K562 (cell line): ENCODE results near the gene DLG4. TPM values are rescaled to one million over a fixed set of nuclear protein-coding genes. Genes with fewer than 3 reads are reported as not detected.

Experiments used
- ATF2 ChIP-seq: sonication (generic); formaldehyde crosslinking; IDR thresholded peaks from 2 replicates; pipeline ENCODE4 v1.8.1; 2022; ENCODE audit warnings: missing genetic modification reagents
- BRD4 ChIP-seq: fragments of 200-600 bp; sonication (generic); IDR thresholded peaks from 2 replicates; pipeline ENCODE4 v1.6.1; 2017; ENCODE audit warnings: inconsistent platforms
- CBX1 ChIP-seq: sonication (generic); IDR thresholded peaks from 2 replicates; pipeline ENCODE4 v1.6.1; 2016; ENCODE audit warnings: antibody characterized with exemption, low read depth, mild to moderate bottlenecking
- ETV5 ChIP-seq: sonication (generic); formaldehyde crosslinking; IDR thresholded peaks from 2 replicates; pipeline ENCODE4 v1.4.0; 2020; ENCODE audit warnings: low read depth, mild to moderate bottlenecking, missing genetic modification reagents
- EZH2 ChIP-seq: IDR thresholded peaks from 2 replicates; pipeline ENCODE4 v1.6.1; 2012; ENCODE audit warnings: low read depth, mild to moderate bottlenecking, inconsistent platforms, low read length, borderline replicate concordance
- FOXK2 ChIP-seq, 2 experiments: fragments of 450-650 bp; IDR thresholded peaks in 1 of 2; conservative IDR thresholded peaks in 1 of 2; 2 replicates each; pipeline ENCODE4 v1.6.1; 2016; ENCODE audit warnings: low read depth in 2 of 2, mild to moderate bottlenecking in 1 of 2
- HLTF ChIP-seq: fragments of 450-650 bp; IDR thresholded peaks from 2 replicates; pipeline ENCODE4 v1.6.1; 2016
- HMBOX1 ChIP-seq: sonication (generic); IDR thresholded peaks from 2 replicates; pipeline ENCODE4 v1.6.1; 2016
- NFATC3 ChIP-seq: fragments of 450-650 bp; IDR thresholded peaks from 2 replicates; pipeline ENCODE4 v1.6.1; 2017; ENCODE audit warnings: mild to moderate bottlenecking
- PATZ1 ChIP-seq: fragments of 250-450 bp; sonication (Bioruptor Pico); IDR thresholded peaks from 2 replicates; pipeline ENCODE4 v1.5.0; 2020; ENCODE audit warnings: mild to moderate bottlenecking, borderline replicate concordance
- RBM22 ChIP-seq: fragments of 200-400 bp; formaldehyde crosslinking; IDR thresholded peaks from 2 replicates; pipeline ENCODE4 v1.6.1; 2018; ENCODE audit warnings: low read length, low read depth; ENCODE audit not compliant: poor library complexity, severe bottlenecking
- RNF219 ChIP-seq: fragments of 250-450 bp; sonication (Bioruptor Pico); IDR thresholded peaks from 2 replicates; pipeline ENCODE4 v1.5.0; 2022; ENCODE audit warnings: mild to moderate bottlenecking
- SUPT5H ChIP-seq: fragments of 450-650 bp; IDR thresholded peaks from 2 replicates; pipeline ENCODE4 v1.6.1; 2016
- ZBTB34 ChIP-seq: fragments of 250-450 bp; sonication (Bioruptor Pico); IDR thresholded peaks from 2 replicates; pipeline ENCODE4 v1.8.0; 2021; ENCODE audit warnings: mild to moderate bottlenecking, moderate library complexity
- ZBTB7A ChIP-seq: IDR thresholded peaks from 2 replicates; pipeline ENCODE4 v1.6.1; 2011; ENCODE audit warnings: low read depth, mild to moderate bottlenecking, low read length, moderate library complexity, borderline replicate concordance; ENCODE audit not compliant: control insufficient read depth
- ZNF175 ChIP-seq: fragments of 200-800 bp; sonication (Bioruptor generic); IDR thresholded peaks from 2 replicates; pipeline ENCODE4 v1.6.1; 2016; ENCODE audit warnings: low read depth, mild to moderate bottlenecking, missing genetic modification characterization, missing compliant biosample characterization
- ZNF511 ChIP-seq: sonication (generic); formaldehyde crosslinking; IDR thresholded peaks from 2 replicates; pipeline ENCODE4 v1.8.0; 2022; ENCODE audit warnings: mild to moderate bottlenecking, missing genetic modification reagents
- polyA plus RNA-seq, 8 experiments: library from polyadenylated mRNA; depleted of rRNA in 4 of 8; stranded (reverse) in 5 of 8; unstranded in 3 of 8; fragments of >200 nt; fragmentation: Nextera tagmentation in 2 of 8; fragmentation: Illumina TruSeq in 1 of 8; extraction: Ambion mirVana in 2 of 8; extraction: Trizol in 1 of 8; gene quantifications; 2 replicates each; pipeline versions ENCODE4 v1.2.1 to v1.2.3, GENCODE V29; 2011 to 2014; ENCODE audit warnings: inconsistent platforms in 1 of 8, missing spikeins in 1 of 8
- total RNA-seq, 7 experiments: library from RNA; depleted of rRNA in 6 of 7; stranded (reverse); fragments of >200 nt in 6 of 7; fragmentation: Illumina TruSeq in 2 of 7; extraction: Trizol in 2 of 7; gene quantifications; 2 replicates each; pipeline versions ENCODE4 v1.2.1 to v1.2.3, GENCODE V29; 2011 to 2021; ENCODE audit warnings: low replicate concordance in 1 of 7

DLG4 gene
- total and polyA plus RNA-seq, 9 of the 15 experiments (the other 6 are each of a cell fraction or from before 2014, with no cell fraction given): 0.03 to 12.0 (median 4.1) TPM

- no peak for TF ChIP-seq HMBOX1
- TF ChIP-seq ZNF511 (CRISPR knock-in tag): no peak
- TF ChIP-seq HLTF: no peak; the same call in 1 of the 2 replicates
- TF ChIP-seq ZNF175 (CRISPR knock-in tag): no peak
- peak; percentile 48 to 66; a peak in 2 of 4 replicates for TF ChIP-seq FOXK2 (conservative IDR thresholded peaks at IDR 0.05 in 1 of 2, IDR thresholded peaks at IDR 0.05 in 1 of 2; ENCODE audit: low read depth in 2 of 2)
- TF ChIP-seq PATZ1 (CRISPR knock-in tag): no peak
- TF ChIP-seq ETV5 (CRISPR knock-in tag): peak; percentile 77
- TF ChIP-seq BRD4: no peak; the same call in 1 of the 2 replicates
- TF ChIP-seq EZH2: no peak
- TF ChIP-seq ZBTB34: no peak
- peak; percentile 85 for TF ChIP-seq SUPT5H
- TF ChIP-seq RNF219 (CRISPR knock-in tag): no peak
- peak; percentile 71; the same call in 1 of the 2 replicates for TF ChIP-seq ATF2 (CRISPR knock-in tag)
- TF ChIP-seq CBX1: no peak
- no peak for TF ChIP-seq NFATC3
- TF ChIP-seq RBM22: peak; percentile 44
- TF ChIP-seq ZBTB7A: peak; percentile 96
Measured at GRCh38 chr17:7252176-7253043, 32.8 kb upstream of the DLG4 start, which contains the start of gene ELP5 (continued).
